ENCODE results near the gene ANO7.

DNA sequence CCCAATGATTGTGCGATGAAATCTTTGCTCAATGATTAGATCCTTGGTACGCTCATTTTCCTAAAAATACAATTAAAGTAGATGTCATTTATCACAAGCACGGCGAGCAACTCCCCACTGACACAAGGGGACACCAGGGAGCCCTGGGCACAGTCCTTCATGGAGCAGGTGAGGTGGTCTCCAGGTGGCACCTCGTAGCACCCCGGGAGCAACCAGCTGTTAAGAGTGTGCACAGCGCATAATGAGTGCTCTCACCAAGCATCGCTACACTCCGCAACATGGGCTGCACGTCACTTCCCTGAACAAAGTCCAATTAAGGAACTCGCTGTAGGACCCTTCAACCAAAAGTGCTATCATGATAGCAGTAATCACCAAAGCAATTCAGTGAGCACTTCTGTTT is 59.8 kb downstream of the ANO7 start:
- TF ChIP-seq POLR2A (IDR thresholded peaks at IDR 0.05; ENCODE audit: low read depth) (no peak), EP300 (IDR thresholded peaks at IDR 0.05) (no peak), POLR2AphosphoS5 (IDR thresholded peaks at IDR 0.05) (no peak)
- TF ChIP-seq, protein P1, sequence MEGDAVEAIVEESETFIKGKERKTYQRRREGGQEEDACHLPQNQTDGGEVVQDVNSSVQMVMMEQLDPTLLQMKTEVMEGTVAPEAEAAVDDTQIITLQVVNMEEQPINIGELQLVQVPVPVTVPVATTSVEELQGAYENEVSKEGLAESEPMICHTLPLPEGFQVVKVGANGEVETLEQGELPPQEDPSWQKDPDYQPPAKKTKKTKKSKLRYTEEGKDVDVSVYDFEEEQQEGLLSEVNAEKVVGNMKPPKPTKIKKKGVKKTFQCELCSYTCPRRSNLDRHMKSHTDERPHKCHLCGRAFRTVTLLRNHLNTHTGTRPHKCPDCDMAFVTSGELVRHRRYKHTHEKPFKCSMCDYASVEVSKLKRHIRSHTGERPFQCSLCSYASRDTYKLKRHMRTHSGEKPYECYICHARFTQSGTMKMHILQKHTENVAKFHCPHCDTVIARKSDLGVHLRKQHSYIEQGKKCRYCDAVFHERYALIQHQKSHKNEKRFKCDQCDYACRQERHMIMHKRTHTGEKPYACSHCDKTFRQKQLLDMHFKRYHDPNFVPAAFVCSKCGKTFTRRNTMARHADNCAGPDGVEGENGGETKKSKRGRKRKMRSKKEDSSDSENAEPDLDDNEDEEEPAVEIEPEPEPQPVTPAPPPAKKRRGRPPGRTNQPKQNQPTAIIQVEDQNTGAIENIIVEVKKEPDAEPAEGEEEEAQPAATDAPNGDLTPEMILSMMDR (IDR thresholded peaks at IDR 0.05): no peak

All from esophagus muscularis mucosa (tissue), 4 donors.